HG03064 (cell line): ENCODE data around the gene MED9.
A peak's percentile ranks its signal among the peaks of the same experiment; 100 is the strongest.
"Not testable (repeated sequence)": the region's sequence is repeated elsewhere in the genome, so short reads cannot be mapped to it uniquely, and the experiment has no call there.

Experiments
- ATAC-seq: cut with Tn5 transposase; IDR thresholded peaks from one replicate; pipeline ENCODE4 v1.9.1; 2021; ENCODE audit warnings: low read depth; ENCODE audit not compliant: unreplicated experiment

The MED9 gene, protein sequence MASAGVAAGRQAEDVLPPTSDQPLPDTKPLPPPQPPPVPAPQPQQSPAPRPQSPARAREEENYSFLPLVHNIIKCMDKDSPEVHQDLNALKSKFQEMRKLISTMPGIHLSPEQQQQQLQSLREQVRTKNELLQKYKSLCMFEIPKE

GRCh38 chr17:17476865-17477467 lies at the start of gene MED9:
MED9 (plus strand) TSS chr17:17477000; CDS start chr17:17477042, 42 bp downstream.
- ATAC-seq: peak; percentile 70

DNA sequence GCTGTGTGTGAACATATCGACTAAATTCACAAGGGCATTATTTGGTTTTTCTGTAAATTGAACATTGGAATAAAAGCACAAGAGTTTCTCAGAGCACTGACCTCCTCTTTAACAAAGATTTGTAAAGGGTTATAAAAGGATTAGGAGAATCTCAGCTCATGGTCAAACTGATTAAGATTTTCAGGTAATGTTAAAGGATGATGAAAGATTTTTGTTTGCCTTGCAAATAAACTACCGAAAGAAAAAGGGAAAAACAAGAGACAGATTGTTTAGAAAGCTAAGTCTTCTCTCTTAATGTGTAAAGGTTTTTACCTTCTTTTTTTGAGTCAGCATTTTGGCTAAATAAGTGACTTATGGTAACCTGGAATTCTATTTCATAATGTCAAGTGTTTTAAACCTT lies 47.6 kb upstream of the MED9 start:
- ATAC-seq: no peak

GRCh38 chr17:17430924-17431323 lies 45.9 kb upstream of the MED9 start:
- ATAC-seq: not testable (repeated sequence)

DNA sequence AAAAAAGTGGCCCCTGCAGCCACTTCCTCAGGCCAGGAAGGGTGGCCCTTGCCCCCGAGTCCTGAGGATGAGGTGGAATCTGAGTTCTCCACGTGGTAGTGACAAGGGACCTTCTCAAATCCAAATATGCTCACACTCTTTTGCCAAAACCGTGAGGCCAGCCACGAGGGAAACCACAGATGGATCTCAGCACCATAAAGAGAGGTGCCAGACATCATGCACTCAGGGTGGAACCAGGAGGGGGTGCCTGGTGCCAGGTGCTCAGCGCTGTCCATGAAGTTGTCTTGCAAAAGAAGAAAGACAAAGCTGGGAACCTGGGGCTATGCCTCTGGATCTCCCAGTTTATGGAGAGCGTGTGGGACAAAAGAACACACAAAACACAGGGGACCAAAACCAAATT lies 45.2 kb upstream of the MED9 start:
- no peak for ATAC-seq

- ATAC-seq: no peak
Measured at GRCh38 chr17:17433000-17433703, 43.6 kb upstream of the MED9 start.

DNA sequence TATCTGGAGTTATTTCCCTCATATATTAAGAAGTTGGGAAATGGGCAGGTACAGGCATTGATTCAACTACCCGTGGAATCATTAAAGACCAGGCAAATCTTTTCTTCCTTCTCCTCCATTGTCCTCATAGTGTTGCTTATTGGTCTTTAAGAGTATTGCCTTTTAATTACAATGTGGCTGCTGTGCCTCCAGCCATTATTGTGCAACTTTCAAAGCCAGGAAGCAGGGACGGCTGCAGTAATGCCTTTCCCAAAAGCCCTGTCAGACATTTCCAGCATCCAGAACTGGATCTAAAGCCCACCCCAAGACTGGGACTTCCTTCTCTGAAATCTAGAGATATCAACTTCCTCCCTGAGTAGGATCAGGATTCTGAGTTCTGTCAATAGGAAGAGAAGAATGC lies 42.3 kb upstream of the MED9 start:
- no peak for ATAC-seq

DNA sequence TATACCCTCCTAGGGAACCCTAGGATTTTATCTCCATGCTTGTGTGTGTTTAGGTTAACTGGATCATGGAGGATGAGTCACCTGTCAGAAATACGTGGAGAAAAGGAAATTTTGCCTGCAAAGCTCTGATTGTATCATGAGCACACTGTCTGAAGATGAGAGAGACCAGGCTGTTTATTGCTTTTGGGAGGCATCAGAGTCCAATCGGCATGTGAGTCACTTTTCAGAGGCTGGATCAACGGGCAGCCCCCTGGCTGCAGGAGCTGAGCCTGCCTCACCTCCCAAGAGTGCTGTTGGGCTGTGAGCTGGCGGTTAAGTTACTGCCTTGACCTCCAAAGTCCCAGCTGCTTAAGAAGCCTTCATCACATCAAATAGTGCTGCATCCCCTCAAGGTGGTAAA lies 41.5 kb upstream of the MED9 start:
- no peak for ATAC-seq

DNA sequence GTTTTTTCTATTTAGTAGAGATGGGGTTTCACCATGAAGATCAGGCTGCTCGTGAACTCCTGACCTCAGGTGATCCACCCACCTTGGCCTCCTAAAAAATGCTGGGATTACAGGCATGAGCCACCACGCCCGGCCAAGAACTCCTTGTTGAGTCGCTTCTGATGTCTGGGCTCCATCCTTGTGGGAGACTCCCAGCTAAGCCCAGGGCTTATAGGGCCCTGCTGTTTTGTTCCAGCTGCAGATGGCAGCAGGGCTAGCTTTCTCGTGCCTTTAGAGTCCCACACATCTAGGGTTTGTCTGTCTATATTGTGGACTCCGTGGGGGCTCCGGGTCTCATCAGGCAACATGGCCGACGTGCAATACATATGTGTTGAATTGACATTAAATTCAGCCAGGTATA lies 39.3 kb upstream of the MED9 start:
- ATAC-seq: no peak

DNA sequence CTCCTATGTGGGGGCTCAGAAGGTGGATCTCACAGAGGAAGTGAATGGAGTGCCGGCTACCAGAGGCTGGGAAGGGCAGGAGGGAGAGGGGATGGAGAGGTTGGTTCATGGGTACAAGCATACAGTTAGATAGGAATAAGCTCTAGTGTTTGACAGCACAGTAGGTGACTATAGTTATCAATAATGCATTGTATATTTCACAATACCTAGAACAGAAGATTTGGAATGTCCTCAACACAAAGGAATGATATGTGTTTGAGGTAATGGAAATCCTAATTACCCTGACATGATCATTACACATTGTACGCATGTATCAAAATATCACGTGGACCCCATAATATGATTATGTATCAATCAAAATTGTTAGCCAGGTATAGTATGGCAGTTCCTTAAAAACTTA lies 38.9 kb upstream of the MED9 start:
- ATAC-seq: no peak

- no peak for ATAC-seq
Measured at GRCh38 chr17:17440010-17440843, 36.6 kb upstream of the MED9 start.

GRCh38 chr17:17440938-17441675 lies 35.7 kb upstream of the MED9 start:
- ATAC-seq: no peak

- ATAC-seq: no peak
Measured at GRCh38 chr17:17443173-17443572, 33.6 kb upstream of the MED9 start.

DNA sequence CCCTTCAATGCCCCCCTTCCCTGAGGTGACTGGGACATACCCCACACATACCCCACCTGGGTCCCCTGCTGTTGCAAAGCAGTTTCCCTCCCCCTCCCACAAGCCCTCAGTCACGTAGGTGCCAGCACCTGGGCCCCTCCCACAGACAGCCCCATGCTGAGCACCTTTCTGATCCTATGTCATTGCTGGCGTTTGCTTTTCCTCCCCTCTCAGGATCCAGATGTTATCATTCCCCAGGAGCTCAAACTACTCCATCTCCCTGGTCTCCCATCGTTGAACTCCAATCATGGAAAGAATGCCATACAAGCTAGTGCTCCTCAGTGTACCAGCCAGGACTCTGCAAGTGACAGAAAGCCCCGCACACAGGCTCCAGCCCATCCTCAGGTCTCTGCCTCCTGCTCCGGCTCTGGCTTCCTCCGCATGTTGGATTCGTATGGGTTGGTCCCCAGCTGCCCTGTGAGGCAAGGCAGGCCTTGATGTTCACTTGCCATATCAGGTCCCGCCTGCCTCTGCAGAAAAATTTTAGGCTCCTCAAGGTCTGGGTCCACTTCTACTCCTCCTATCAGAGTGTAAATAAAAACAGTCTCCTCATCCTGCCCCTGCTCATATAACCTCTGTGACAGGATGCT lies 31.4 kb upstream of the MED9 start:
- no peak for ATAC-seq

DNA sequence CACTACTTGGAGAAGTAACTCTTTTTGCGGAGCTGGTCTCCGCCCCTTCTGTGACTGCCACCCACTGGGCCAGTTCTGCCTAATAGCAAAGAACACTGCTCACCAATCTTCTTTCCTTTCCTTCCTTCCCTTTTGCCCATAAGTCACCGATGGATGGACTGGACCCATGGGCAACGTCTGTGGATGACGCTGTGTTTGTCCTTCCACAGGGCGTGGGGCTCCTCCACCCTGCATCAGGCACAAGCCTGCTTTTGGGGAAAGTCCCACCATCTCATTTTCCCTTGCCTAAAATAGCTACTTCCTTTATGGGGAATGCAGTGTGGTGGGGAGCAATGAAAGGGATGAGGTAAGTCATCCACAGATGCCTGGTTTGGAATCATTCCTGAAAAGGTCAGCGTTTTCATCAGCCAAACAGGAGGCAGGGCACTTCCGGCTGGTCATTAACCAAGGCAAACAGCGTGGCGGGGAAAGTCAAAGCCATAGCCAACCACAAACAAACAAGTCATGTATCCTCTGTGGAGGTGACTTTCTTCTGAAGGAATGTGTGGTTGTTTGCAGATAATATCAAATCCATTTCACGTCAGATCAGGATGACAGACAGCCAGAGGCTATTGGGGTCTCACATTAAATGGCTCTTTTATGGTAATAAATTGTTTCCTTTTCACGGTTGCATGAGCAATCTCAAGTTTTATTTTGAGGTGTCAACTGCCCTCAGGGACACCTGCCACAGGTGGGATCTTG lies 30.7 kb upstream of the MED9 start:
- ATAC-seq: no peak

DNA sequence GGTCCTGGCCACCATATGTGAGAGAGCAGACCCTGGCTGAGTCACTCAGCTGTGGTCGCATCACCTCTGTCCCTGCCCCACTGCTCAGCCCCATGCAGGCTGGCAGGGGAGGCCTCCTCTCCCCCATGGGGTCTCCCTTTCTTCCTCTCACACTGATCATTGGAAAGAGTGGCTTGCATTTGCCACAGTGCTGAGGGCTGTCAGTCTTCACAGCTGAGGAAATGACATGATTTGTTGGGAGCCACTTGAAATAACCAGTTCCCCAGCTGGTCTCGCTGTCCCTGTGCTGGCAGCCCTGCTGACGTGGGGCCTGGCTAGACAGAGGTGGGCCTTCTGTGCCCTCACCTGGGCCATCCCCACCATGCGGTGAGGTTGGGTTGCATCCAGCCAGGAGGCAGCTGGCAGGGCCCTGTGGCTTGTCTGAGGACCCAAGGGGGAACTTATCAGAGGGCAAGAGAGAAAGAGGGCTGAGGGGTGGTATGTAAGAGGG lies 30.1 kb upstream of the MED9 start:
- ATAC-seq: no peak

- no peak for ATAC-seq
Measured at GRCh38 chr17:17447264-17447663, 29.5 kb upstream of the MED9 start.

DNA sequence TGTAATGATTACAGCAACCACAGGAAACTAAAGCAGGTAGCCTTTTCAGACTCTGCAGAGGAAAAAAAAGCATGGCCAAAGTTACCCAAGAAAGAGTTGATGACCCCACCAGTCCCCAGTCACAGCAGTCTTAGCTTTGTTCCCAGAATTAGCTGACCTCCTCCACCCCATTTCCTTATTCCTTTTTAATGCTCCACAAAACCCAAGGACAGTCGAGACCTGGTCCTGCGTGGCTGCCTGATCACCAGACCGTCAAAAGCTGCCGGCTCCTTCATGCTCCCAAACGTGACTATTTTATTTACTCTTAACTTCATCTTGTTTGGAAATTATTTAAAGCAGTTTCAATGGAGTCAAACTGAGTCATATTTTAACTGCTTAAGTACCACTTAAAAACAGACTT lies 28.7 kb upstream of the MED9 start:
- ATAC-seq: no peak

DNA sequence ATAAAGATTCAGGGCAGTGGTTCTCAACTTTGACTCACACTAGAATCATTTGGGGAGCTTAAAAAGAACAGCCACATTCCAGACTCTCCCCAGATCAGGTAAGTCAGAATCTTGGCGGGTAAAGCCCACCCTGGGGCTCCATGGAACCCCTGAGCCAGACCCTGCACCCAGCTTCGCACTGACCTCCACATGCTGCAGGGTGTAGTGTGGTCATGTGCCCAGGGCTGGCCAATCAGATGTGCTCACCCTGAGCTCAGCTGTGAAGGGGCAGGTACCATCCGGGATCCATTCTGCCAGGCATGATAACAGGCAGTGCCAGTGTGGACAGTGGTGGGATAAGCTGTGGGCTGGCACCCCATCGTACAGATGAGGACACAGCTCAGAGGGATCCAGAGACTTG lies 28.1 kb upstream of the MED9 start:
- no peak for ATAC-seq

- no peak for ATAC-seq
Measured at GRCh38 chr17:17453088-17453487, 23.7 kb upstream of the MED9 start.
